AML-193 (cell line): ENCODE results near the gene RMDN2.
"Not testable (repeated sequence)": the region's sequence is repeated elsewhere in the genome, so short reads cannot be mapped to it uniquely, and the experiment has no call there.

ENCODE experiments used
- DNase-seq, 2 experiments: peaks; one replicate each; lab custom pipeline; 2025; lab: John Stamatoyannopoulos, UW

RMDN2 gene

GRCh38 chr2:37932873-37933272 is 7.8 kb downstream of the RMDN2 start:
- not testable (repeated sequence) for DNase-seq

DNA sequence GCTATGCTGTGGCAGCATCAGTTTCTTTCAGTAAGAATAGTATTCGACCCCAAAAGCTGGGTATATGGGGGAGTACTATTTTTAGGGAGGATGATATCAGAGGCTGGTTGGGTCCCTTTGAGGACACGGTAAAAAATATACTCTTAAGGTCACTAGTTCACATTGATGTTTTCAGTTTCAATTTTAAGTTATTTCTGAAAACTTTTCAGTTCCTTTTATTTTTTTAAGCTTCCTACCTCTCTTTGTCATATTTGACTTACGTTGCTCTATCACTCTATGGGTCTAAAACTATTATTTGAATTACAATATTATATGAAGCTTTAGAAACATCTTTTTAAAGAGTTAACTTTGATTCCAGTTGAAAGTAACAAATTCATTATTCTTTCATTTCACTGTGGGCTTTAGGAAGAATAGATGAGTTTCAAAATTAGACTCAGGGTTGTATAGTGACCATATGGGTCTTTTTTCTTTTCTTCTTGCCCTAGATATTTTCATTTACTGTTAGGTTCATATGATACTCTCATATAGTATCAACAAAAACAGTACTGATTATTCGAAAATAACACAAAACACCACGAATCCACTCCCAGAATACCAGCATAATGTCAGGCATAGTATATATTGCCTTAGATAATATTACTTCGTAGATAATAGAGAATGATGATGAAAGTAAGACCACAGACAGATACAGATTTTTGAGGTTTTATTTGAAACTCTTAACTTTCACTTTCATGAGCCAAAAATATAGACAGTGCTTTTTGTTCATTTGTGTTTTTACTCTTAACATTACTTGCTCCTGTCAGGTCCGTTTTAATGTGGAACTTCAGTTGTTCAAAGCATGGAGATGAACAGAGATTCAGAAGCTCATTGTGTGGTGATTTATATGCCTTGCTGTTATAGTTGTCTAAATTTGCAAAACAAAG is 9.8 kb downstream of the RMDN2 start:
- no peak for DNase-seq

GRCh38 chr2:37937568-37937967 is 12.5 kb downstream of the RMDN2 start:
- not testable (repeated sequence) for DNase-seq

GRCh38 chr2:37941267-37941666 is 16.2 kb downstream of the RMDN2 start:
- not testable (repeated sequence) for DNase-seq

- no peak for DNase-seq
Observed at GRCh38 chr2:37944268-37944667, 19.2 kb downstream of the RMDN2 start.

- DNase-seq: no peak
Observed at GRCh38 chr2:37947306-37947705, 22.2 kb downstream of the RMDN2 start.

DNA sequence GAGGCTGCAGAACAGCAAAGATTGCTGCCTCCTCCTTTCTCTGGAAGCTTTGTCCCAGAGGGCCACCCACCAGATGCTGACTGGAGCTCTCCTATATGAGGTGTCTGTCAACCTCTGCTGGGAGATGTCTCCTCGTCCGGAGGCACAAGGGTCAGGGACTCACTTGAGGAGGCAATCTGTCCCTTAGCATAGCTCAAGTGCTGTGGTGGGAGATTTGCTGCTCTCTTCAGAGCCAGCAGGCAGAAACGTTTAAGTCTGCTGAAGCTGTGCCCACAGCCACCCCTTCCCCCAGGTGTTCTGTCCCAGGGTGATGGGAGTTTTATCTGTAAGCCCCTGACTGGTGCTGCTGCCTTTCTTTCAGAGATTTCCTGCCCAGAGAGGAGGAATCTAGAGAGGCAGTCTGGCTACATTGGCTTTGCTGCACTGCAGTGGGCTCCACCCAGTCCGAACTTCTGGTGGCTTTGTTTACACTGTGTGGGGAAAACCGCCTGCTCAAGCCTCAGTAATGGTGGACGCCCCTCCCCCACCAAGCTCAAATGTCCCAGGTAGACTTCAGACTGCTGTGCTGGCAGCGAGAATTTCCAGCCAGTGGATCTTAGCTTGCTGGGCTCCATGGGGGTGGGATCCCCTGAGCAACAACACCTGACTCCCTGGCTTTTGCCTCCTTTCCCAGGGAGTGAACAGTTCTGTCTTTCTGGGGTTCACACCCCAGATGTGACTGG is 37.1 kb downstream of the RMDN2 start:
- DNase-seq: not testable (repeated sequence)

GRCh38 chr2:37962740-37963121 is 37.6 kb downstream of the RMDN2 start:
- DNase-seq: not testable (repeated sequence)

DNA sequence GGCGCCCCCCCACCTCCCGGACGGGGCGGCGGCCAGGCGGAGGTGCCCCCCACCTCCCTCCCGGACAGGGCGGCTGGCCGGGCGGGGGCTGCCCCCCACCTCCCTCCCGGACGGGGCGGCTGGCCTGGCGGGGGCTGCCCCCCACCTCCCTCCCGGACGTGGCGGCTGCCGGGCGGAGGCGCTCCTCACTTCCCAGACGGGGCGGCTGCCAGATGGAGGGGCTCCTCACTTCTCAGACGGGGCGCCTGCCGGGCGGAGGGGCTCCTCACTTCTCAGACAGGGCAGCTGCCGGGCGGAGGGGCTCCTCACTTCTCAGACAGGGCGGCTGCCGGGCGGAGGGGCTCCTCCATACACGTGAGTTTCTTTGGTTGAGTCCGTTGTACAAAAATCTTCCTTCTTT is 38.8 kb downstream of the RMDN2 start:
- DNase-seq: not testable (repeated sequence)

- no peak for DNase-seq
Observed at GRCh38 chr2:37966326-37966725, 41.2 kb downstream of the RMDN2 start.

- DNase-seq: no peak
Observed at GRCh38 chr2:37969731-37970130, 44.6 kb downstream of the RMDN2 start.

DNA sequence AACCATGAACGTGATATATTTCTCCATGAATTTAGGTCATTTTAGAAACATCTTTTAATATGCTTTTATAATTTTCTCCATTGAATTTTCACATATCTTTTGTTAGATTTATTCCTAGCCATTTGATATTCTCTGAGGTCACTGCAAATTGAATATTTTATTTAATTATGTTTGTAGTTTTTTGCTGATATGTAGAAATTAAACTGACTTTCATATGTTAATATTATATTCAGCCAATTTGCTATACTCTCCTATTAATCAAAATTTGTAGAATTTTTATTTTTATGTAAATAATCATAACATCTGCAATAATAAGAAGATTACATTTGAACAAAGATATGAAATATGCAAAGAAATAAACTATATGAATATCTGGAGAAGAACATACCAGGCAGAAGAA is 46.9 kb downstream of the RMDN2 start:
- no peak for DNase-seq

DNA sequence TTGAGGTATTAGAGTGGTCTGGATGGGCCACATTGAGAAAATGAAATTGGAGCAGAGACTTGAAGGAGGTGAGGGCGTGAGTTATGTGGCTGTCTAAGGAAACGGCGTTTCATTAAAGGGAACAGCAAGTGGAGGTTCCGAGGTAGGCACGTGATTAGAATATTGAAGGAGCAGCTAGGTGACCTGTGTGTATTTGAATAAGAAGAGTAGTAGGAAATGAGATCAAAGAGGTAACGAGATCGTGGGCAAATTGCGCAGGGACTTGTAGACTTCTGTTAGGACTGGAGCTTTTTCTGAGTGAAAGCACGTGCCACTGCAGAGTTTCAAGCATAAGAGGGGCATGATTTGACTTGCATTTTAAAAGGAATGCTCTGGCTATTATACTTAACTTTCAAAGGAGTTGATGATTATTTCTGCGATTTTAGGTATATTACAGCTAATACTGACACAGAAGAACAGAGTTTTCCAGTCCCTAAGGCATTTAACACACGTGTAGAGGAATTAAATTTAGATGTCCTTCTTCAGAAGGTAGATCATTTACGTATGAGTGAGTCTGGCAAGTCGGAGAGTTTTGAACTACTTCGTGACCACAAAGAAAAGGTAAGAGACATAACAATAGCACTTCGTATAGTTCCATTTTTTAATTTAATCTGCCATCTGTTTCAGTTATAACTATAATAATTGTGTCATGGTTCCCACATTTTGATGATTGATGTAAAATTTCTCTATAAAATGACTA is 48.7 kb downstream of the RMDN2 start:
- no peak for DNase-seq

GRCh38 chr2:37975808-37976207 is 50.7 kb downstream of the RMDN2 start:
- DNase-seq: no peak

DNA sequence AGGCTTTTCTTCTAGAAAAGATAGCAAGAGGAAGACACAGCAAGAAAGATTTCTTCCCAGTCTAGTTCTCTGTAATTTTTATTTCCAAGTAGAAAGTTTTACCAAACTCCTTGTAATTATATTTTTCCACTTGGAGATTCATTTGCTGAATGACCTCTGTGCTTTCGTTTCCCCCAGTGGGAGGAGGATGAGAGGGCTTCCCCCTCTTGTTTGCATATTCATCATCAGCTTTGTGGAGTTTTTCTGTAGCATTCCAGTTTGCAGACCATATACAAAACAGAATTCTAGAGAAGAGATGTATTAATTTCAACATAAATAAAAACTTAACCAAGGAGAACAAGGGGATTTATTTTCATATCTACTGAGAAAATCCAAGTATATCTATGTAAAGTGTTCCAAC is 51.3 kb downstream of the RMDN2 start:
- DNase-seq: no peak

DNA sequence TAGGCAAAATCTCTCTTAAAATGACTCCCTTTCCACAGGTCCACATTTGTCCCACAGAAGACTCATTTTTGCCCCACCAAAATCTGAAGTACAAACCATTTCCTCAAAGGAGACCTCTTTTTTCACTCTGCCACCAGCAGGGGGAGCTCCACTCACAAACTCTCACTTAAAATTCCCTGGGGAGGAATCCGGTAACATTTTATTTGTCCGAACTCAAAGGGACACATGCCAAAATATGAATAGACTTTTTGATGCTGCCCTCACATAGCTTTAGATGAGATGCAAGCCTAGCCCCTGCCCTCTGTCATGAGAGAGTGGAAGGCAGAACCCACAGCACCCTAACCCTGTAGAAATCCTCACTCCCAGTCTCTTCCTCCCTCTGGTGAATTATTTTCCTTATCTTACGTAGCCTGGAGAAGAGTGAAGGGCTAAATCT is 57.1 kb downstream of the RMDN2 start:
- peak; percentile 15 to 17 for DNase-seq

GRCh38 chr2:37982847-37983246 is 57.8 kb downstream of the RMDN2 start:
- no peak for DNase-seq

- no peak for DNase-seq
Observed at GRCh38 chr2:37983719-37984118, 58.6 kb downstream of the RMDN2 start.

- DNase-seq: no peak
Observed at GRCh38 chr2:37984176-37984575, 59.1 kb downstream of the RMDN2 start.

DNA sequence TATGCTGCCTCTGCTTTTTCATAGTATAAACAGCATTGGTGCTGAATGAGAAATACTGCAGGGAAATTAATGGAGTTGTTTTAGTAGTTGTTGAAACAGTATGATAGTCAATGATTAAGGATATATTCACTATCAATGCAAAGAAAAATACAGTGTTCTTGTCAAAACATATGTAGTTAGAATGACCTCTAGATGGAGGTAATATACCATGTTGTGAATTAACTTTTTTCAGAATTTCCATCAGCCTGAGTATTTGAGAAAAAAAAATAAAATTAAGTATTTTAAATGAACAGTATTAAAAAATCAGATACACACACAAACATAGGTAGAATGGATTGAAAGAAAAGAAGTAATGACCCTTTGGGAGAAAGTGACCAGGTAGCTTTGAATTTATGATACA is 59.5 kb downstream of the RMDN2 start:
- peak; percentile 22 to 31 for DNase-seq

DNA sequence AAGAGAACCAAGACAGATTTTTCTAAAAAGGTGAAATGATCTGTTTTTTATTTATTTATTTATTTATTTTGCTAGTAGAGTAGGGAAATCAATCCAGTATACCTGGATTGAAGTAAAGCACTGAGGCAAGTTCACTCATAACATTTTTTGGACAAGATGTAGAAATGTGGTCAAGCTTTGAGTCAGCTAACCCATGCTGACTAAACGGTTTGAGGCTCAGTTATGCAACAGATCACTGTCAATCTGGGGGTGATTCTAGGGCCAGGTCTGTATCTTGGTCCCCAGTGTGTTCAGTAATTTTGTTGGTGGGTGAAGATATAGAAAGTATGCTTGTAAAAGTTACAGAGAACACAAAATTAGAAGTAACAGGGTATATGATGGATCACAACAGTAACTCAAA is 60.2 kb downstream of the RMDN2 start:
- DNase-seq: peak; percentile 16 to 18

GRCh38 chr2:37987098-37987775 is 62.1 kb downstream of the RMDN2 start:
- no peak for DNase-seq
